GM19043 (cell line): ENCODE data around the gene DEDD2.

Experiments used
- ATAC-seq: cut with Tn5 transposase; IDR thresholded peaks from one replicate; pipeline ENCODE4 v1.9.1; 2021; ENCODE audit warnings: low read depth; ENCODE audit not compliant: unreplicated experiment

Gene DEDD2

DNA sequence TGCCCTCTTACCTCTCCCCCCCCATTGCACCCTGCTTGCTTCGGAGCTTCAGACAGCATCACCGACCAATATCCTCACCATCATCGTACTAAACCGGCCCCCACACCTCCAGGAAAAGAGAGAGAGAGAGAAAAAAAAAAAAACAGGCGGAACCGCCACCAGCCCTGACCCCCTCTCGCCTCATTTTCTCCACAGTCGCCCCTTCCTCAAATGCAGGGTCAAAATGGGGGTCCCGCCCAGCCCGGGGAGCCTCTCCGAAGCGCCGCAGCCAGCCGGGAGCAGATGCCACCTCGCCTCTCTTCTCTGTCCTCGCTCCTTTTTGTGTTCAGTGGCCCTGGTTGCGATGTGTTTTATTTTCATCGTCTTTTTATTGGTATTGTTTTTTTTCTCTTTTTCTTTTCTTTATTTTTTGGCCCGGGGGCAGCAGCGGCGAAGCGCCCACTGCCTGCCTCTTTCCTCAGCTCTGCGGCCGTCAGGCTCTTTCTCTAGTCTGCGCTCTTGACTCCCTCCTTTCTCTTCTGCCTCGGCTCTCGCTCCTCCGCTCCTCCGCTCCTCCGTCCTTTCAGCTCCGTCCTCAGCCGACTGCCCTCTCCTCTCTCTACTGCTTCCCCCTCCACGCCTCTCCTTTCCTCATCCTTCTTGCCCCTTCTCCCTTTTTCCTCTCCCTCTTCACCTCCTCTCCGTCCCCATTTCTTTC, 41.4 kb downstream of the DEDD2 start:
- ATAC-seq = no peak

DNA sequence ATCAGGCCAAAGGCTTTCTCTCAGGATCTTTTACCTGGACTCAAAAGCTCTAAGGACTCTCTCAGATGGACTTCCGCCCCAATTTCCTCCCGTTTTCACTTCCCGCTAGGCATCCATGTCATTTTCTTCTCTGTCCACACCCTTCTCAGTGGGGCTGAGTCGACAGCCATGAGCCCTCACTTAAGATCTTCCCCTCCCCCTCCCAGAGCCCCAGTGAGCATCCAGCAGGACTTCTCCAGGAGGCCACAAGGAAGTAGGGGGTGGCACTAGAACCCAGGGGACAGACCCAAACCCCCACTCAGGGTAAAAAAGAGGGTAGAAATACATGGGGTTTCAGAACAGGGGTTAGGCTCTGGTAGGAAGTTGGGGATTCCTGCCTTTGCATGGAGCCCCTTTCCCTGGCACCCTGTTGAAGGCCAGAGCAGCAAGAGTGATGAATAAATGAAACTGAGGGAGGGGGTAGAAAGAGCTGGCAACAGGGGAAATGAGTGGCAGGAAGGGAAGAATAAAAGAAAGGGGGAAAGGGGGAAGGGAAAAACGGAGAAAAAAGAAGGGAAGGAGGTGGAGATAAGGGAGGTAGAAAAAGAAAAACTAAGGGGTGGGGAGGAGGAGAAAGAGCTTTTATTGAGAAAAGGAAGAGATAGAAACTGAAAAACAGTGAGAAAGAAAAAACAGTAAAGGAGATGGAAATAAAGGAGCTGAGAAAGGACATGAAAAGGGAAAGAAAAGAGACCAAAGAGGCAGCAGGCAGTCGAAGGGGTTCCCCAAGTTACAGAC, 42.3 kb downstream of the DEDD2 start:
- ATAC-seq = no peak

DNA sequence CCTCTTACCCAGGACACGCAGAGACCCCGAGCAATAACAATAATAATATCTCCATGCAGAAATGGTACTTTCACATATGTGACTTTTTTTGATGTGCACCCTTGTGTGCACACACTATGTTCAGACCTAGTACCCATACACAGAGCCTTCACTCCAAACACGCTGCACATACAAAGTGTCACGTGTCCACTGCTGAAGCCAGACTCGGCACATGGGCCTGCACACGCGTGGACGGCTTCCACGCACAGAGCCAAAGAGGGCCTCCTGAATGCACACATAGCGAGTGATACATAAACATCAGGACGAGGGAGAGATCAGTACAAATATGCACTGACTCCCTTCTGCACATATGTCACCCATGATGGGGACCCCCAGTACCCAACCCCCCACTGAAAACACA, 43.3 kb downstream of the DEDD2 start:
- no peak for ATAC-seq

DNA sequence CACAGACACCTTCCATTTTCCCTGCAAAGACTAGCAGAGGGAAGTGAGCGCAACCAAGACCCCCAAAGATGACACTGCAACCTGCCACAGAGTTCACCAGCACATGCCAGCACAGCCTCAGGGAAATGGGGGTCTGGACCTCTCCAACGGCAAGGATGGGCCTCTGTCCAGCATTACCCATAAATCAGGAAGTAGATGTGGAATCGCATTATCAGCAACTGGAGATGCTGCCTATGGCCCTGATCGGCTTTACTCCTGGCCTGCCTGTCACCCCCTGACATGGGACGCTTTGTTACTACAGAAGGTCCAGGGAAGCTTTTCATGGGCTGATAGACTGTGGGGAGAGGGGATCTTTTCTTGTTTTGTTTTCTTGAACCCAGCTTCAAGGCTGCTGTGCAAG, 43.8 kb downstream of the DEDD2 start:
- no peak for ATAC-seq

DNA sequence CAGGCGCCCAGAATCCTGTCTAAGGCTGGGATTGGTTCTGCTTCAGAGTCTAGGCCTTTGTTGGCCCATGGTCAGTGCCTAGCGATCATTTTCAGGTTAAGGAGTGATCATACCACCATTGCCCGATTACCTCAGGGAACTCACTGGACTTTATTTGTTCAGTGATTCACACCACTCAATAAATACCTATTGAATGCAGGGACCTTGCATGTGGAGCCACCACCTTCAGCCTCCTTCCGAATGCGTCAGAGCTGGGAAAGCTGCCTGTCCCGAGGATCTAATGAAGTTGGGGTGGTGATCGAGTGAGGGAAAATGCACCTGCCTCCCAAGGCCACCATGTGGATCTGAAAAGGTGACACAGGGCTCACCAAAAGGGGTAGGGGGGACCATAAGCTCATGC, 45.2 kb downstream of the DEDD2 start:
- ATAC-seq = no peak

DNA sequence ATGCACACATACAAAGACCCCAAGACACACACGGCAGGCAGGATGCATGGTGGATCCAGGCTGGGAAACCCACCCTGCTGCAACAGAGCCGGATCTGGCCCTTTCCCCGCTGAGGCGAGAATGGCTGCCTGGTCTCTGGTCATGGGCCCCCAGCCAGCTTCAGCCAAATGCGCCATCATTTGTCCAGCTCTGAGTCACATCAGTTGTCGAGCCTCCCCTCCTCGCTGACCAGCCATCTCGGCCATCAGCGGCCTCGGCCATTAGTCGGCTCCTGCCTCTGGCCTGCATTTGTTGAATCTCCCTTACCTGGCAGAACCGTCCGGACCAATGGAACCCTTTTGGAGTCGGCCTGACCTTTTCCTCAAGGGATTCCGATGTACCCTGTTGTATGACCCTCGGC, 46.8 kb downstream of the DEDD2 start:
- ATAC-seq = no peak

DNA sequence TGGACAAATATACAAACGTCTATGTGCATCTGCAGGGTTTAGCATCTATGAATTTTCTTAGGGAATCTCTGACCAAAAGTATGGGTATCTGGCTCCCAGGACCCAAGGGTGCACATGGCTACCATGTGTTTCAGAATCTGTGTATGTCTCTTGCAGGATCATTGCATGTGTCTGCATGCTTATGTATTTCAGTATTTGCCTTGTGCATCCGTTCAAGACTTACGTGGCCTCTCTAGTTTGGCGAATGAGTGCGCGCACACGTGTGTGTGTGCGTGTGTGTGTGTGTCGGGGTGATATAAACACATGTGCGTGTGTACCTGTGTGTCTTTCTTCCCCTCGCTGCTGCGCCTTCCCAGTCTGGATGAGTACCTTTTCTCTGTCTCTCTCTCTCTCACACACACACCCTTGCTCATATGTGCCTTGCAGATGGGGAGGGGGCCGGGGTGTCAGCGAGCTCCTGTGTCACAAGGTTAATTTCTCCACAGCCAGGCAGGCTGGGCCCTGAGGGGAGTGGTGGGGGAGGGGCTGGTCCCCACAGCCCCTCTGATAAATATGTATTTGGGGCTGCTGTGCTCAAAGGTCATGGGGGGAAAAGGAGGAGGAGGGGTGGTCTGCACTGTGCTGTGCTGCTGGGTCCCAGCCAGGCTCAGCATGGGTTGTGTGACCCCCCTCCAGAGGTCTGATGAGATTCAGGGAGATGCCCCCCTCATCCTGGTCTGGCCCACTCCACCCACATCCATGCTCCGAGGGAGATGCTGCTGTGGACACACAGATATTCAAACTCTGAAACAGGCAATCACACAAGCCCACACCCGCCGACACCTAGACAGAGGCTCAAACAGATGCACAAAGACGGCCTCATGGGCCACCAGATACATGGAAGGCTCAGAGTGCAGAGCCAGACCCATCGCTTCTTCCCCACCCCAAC, 47.7 kb downstream of the DEDD2 start:
- ATAC-seq = no peak

DNA sequence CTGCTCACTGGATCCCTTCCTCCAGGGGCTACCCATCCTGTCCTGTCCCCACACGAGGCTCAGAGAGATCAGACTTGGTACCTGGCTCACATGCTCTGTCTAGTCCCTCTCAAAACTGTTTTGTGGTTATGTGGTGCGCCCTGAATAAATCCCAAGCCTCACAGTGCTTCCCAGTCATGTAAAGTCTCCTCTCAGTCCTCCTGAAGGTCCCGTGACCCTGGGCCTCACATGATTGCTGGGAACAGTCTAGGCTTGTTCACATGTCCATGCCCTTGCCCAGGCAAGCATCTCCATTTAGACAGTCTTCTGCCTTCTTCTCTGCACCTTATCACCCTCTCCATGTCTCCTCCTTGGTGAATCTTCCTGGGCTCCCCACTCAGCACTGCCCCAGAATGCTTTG, 49.3 kb downstream of the DEDD2 start:
- no peak for ATAC-seq

DNA sequence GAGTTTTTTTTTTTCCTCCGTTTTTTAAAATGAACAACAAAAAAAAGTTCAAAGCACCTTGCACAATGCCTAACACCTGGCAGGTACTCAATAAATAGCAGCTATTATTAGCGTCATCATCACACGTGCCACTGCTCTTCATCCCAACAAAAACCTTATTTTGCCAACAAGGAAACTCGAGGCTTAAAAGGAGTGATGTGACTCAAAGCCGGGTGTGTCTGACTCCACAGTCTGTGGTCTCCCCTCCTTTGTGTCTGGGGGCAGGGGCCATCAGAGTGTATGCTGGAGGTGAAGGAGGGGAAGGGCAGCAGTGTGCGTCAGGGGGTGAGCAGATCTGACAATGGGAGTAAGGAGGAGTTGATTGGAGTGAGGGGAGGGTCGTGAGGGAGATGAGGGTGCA, 51.2 kb downstream of the DEDD2 start:
- no peak for ATAC-seq

DNA sequence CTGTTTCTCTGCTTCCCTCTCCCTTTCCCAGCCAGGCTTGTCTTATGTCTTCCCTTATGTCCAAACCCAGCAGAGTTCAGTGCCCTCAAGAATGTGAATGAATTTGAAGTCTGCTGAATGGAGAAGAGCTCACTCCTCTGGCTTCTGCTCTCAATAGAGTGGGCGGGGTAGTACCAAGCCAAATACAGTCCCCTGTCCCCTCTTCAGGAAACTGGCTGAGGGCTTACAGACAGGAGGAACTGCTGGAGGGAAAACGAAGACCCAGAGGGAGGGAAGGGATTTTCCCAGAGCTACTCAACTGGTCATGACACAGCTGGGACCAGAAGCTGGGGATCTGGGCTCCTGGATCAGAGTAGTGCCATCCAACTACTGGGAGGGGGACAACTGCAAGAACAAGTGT, 52.3 kb downstream of the DEDD2 start:
- no peak for ATAC-seq

DNA sequence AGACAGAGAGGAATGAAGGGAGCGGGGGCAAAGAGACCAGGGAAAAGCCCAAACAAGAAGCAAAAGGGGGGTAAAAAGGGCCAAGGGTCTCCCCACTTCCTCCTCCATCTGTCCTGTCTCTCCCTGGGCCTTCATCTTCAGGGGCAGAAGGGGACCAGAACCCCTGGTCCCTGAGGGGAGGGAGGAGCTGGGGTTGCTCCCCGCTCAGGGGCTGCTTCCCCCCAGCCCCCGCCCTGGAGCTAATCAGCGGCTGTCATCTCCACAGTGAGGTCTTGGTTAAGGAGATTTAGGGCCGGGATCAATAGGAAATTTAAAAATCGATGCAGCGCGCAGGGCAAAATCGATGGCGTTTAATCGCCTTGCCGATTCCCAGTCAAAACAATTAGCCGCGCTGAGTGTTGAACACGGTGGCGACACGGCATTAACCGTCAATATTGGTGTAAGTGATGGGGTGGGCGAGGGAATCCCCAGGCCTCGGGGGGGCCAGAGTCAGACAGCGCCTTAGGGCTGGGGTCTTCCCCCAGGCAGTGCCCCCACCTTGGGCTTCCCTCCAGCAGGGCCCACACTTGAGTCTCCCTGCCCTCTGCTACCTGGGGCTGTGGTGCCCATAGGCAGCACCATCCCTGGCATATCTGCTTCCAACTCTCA, 55.7 kb downstream of the DEDD2 start:
- no peak for ATAC-seq

DNA sequence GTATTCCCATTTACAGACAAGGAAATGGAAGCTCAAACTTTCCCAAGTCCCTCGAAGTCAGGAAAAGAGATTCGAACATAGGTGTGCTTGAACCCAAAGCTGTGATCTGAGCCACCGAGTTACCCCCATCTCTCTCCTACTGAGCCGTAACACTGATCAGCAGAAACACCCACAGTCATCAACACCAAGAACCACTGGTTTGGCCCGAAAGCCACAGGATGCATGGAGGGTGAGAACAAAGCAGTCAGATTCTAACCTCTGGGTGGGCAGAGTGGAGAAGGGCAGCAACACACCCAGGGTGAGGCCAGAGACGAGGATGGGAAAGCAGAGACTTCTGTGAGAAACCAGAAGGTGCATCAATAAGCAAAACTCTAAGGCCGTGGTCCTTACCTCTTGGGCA, 57.5 kb downstream of the DEDD2 start:
- ATAC-seq = no peak

DNA sequence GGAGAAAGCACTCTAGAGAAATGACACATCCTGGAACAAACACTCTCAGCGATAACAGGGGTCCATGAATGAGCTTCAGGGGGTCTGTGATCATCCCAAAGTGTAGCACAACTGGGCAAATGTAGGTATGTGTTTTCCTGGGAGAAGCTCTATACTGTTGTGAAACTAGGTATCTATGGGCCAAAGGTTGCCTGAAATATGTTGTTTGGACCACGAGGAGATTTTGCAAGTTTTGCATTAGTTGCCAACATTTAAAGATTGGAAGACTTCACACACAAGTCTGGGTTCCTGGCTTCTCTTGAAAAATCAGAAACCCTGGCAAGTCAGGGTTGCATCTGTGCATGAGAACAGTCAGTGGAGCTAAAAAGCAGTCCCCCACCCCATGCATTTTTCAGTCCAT, 58.6 kb downstream of the DEDD2 start:
- no peak for ATAC-seq

DNA sequence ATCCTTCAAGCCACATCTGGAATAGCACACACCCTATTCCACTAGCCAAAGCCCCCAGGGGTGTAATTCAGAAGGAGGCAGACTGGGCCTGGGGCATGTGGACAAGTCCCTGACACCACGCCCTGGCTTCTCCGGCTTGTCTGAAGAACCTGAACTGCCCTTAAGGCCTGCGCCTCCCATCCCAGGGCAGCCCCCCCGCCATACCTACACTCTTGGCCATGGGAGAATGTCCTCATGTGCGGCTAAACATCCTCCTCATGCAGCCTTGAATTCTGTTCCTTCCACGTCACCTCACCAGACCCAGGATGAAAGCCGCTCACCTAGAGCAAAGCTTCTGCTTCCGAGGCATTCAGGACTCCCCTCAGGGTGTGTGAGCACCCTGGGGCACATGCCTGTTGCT, 60.9 kb downstream of the DEDD2 start:
- ATAC-seq = no peak

DNA sequence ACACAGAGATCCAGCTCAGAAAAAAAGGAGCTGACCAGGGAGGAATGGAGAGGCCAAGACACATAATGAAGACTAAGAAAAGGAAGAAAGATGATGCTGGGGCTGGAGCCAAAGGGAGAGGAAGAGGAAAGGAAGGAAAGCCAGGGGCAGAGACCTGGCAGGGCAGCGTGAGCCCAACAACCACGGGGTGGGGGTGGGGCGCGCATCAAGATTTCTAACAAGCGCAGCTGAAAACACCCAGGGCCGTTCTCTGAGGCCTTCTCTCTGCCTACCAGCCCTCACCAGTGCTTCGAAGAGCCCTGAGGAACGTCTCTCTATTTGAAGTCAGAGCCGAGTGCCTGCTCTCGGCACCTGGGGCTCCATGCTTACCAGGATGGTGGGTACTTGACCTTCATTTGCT, 61.7 kb downstream of the DEDD2 start:
- ATAC-seq = no peak

DNA sequence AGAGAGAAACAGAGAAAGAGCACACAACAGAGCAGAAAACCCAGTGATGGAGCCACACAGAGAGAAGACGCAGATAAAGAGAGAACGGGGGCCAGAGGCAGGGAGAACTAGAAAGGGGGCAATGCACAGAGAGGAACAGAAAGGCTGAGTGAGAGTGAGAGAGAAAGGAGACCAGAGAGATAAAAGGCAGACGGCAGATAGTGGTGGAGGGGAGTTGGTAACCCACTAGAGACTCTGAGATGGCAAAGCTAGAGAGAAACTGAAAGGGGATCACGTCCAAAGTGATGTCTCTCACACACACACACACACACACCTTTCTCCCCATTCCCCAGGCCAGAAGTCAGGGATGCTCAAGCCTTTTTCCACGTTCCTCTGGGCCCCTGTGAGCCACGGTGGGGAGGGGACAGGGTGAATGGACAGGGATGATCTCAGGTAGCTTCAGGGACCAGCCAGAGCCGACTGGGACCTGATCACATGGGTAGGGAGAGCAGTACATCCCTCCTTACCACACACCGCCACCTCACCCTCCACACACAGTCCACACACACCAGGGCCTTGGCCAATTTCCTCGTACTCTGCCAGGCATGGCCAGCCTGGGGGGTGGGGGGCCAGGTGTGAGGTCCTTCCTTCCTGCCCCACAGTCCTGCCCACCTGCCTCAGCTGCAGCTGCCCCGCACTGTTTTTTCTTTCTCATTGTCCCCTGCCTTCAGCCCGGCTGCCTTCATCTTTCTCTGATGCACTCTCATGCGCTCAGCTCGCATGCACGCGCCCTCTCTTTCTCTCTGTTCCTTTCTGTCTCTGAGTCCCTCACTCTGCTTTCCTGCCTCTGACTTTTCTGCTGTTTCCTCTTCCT, 62.8 kb downstream of the DEDD2 start:
- no peak for ATAC-seq

DNA sequence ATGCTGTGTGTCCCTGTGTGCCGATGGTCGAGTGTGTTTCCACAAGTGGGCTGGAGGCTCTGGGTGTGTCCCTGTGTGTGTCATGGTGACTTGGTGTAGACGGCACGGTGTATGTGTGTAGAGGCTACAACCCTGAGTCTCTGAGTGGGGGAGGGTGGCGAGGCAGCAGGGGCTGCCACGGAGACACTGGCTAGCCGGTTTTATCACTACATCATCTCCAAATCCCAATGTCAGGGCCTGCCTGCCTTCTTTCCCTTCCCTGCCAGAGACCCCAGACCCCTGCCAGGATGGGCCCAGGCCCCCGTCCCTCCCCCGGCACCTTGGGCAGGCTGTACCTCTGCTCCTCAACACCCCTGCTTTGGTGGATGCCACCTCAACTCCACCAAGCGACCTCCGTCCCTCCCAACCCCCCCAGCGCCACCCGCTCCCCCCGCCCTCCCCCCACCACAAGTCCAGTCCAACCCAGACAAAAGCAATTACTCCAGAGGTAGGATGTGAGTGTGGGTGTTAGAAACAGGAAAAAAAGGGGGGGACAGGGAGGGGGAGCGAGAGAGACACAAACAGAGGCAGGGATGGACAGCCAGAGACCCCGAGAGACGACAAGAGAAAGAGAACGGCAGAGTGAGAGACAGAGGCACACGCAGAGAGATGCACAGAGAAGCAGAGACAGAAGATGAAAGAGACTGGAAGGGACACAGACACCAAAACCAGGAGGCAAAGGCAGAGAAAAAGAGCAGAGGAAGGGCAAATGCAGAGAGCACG, 63.6 kb downstream of the DEDD2 start:
- ATAC-seq = no peak

DNA sequence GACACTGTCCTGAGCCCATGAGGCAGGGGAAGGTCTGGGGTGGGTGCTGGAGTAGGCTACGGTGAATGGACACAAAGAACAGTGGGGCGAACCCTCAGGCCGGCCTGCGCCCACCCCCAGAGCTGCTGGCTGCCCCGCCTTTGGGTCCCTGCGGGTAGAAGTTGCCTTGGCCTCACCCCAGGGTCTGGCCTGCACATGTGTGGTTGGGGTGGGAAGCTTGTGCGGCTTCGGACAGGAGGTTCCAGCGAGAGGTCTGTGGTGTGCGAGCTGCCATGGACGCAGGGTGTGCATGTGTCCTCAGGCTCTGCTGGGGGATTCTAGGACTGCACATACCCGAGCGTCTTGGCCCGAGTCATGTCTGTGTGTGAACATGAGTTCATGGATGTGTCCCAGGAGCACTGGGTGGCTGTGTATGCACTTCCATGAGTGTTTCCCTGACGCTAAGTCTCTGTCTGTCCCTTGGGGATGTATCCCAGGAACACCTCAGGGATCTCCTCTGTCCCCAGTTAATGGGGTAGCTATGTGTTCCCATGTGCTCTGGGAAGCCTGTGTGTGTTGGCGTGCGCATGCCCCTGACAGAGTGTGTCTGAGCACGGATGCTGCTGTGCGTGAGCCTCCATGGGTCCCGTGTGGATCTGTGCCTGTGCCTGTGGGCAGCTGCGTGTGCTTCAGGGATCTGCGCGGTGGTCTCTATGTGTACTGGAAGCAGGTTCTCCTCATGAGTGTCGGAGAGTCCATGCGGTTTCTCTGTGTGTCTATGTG, 64.4 kb downstream of the DEDD2 start:
- ATAC-seq = no peak
